Activated naive CD8-positive, alpha-beta T cell treated with anti-CD3 and anti-CD28 coated beads, Interleukin-2, amount 10 ng/mL, durations not matched to agents 7 days and 5 days (primary cell): Measurements from ENCODE around the gene TNRC6B. TPM values are rescaled to one million over a fixed set of nuclear protein-coding genes. Genes with fewer than 3 reads are reported as not detected.
"Not testable (repeated sequence)": the region's sequence is repeated elsewhere in the genome, so short reads cannot be mapped to it uniquely, and the experiment has no call there.

ENCODE experiments used
- ATAC-seq: fragments of 150-1000 bp; cut with Tn5 transposase; one replicate; pipeline ENCODE4 v1.10.0; 2021; ENCODE audit warnings: low read depth, moderate library complexity
- POLR2A ChIA-PET: fragments of 350-600 bp; sonication (Branson Sonifier 250); formaldehyde crosslinking; loops from one replicate; lab custom pipeline; 2021; ENCODE audit warnings: antibody characterized with exemption; lab: Charles Lee
- DNase-seq: peaks from one replicate; pipeline ENCODE4 v3.0.0; 2021
- H3K27ac Mint-ChIP-seq: one replicate; pipeline ENCODE4 v1.8.0; 2022; ENCODE audit warnings: mild to moderate bottlenecking, mixed read lengths
- H3K27me3 Mint-ChIP-seq: one replicate; pipeline ENCODE4 v1.8.0; 2022; ENCODE audit warnings: mild to moderate bottlenecking, moderate library complexity, mixed read lengths
- H3K36me3 Mint-ChIP-seq: one replicate; pipeline ENCODE4 v1.8.0; 2021; ENCODE audit warnings: mild to moderate bottlenecking, mixed read lengths
- H3K4me1 Mint-ChIP-seq: one replicate; pipeline ENCODE4 v1.8.0; 2021; ENCODE audit warnings: mixed read lengths
- H3K4me3 Mint-ChIP-seq: one replicate; pipeline ENCODE4 v1.8.0; 2022; ENCODE audit warnings: mild to moderate bottlenecking, moderate library complexity, mixed read lengths
- H3K9me3 Mint-ChIP-seq: one replicate; pipeline ENCODE4 v1.8.0; 2021; ENCODE audit warnings: mixed read lengths
- total RNA-seq, 2 experiments: library from RNA; stranded (reverse); gene quantifications; one replicate each; pipeline ENCODE4 v1.2.3, GENCODE V29; 2021

TNRC6B gene
- total RNA-seq, 2 experiments from 2014 or later: 89.6 to 91.4 TPM

DNA sequence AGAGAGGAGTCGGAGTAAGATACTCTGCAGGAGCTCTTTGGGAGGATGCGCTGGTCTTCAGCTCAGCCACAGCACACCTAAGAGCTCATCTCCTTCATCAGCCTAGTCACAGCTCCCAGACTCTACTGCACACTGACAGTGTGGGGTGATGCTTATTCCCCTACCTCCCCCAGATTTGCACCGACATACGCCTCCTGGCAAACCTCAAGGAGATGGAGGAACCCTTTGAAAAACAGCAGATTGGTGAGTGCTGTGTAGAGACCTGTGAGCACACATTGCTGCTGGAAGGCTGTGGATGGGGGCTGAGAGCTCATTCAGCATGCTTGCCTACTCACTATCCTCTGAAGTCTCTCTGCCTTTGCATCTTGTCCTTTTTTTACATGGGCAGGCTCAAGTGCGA is 183.4 kb downstream of the TNRC6B start:
- Mint-ChIP-seq H3K36me3 (peaks cover 41% of the 10 kb centered on the region), H3K27me3 (no peaks in the 10 kb centered on the region), H3K4me3 (no peak overlapping the region), H3K9me3 (no peaks in the 10 kb centered on the region), H3K27ac (no peak overlapping the region), H3K4me1 (no peaks in the 10 kb centered on the region)
- ATAC-seq: no peak
- POLR2A ChIA-PET: interaction anchor here (0.7 to 1.0 kb wide), 3 partner anchors 9 to 38 kb away, joined by 3 to 4 read pairs (median 3); partner anchors contain the start of gene SGSM3
- DNase-seq: no peak

DNA sequence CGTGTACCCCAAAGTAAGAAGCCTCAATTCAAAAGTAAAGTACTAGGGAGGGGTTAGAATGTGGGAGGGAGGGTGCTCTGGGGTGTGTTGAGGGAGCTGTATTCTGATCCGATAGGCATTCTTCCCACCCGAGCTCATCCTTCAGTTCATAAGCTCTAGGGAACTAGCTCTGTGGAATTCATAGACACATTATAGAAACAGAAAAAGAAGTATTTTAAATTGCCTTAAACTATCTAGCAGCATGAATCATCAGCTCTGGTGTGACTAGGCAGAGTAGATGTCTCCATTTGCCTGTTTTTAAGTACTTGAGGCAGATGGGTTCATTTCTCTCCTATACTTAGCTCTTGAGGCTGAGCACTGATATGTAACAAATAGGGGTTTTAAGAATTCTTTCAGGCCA is 185.3 kb downstream of the TNRC6B start:
- POLR2A ChIA-PET: interaction anchor here (0.9 kb wide), 1 partner anchor 13 kb away, joined by 4 read pairs; no protein-coding TSS in a partner anchor
- Mint-ChIP-seq H3K4me3 (no peak overlapping the region), H3K36me3 (peaks cover 48% of the 10 kb centered on the region), H3K27me3 (no peaks in the 10 kb centered on the region), H3K9me3 (no peaks in the 10 kb centered on the region), H3K27ac (no peak overlapping the region), H3K4me1 (no peaks in the 10 kb centered on the region)
- ATAC-seq (no peak), DNase-seq (no peak)

DNA sequence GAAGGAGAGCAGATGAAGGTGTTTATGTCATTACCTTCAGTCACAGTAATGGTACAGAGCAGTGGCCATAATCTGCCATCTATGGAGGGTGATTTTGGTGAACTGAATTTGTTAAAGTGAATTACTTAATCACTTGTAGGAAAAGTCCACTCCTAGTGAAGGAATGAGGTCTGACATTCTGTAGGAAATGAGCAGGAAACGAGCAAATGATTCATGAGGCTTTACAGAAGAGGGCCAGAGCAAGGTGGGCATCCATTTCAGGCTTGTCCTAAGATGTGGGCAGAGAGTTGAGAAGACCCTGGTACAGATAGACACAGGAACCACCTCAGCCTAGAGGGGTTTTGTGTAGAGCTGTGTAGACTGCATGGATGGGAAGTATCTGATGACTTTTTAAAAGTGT is 186.7 kb downstream of the TNRC6B start:
- no peaks in the 10 kb centered on the region for H3K9me3 Mint-ChIP-seq
- H3K36me3 Mint-ChIP-seq: peaks cover 47% of the 10 kb centered on the region
- no peak overlapping the region for H3K4me3 Mint-ChIP-seq
- POLR2A ChIA-PET: no interaction called here
- no peak for ATAC-seq
- H3K27me3 Mint-ChIP-seq: no peaks in the 10 kb centered on the region
- DNase-seq: no peak
- peak overlapping the region; percentile 33 for H3K27ac Mint-ChIP-seq
- H3K4me1 Mint-ChIP-seq: peaks cover 2% of the 10 kb centered on the region

DNA sequence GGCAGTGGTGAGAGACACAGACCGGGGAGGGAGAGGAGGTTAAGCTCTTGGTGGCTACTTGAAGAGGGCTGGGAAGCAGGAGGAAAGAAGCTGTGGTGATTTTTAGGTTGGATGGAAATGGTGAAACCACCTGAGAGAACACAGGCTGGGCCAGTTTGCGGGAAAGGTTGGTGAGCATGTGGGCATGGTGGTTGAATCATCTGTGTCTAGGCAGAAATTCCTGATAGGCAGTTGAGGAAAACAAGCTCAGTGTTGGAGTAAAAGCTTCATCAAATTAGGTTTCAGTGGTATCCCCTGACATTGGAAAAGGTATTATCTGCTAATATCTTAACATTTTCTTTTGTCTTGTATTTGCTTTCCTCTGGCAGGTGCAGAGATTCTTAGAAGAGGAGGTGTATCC is 188.3 kb downstream of the TNRC6B start:
- DNase-seq (no peak), ATAC-seq (no peak)
- Mint-ChIP-seq H3K27ac (no peak overlapping the region), H3K9me3 (no peaks in the 10 kb centered on the region), H3K4me1 (peaks cover 6% of the 10 kb centered on the region), H3K27me3 (no peaks in the 10 kb centered on the region), H3K36me3 (peaks cover 44% of the 10 kb centered on the region), H3K4me3 (no peak overlapping the region)
- POLR2A ChIA-PET: no interaction called here

DNA sequence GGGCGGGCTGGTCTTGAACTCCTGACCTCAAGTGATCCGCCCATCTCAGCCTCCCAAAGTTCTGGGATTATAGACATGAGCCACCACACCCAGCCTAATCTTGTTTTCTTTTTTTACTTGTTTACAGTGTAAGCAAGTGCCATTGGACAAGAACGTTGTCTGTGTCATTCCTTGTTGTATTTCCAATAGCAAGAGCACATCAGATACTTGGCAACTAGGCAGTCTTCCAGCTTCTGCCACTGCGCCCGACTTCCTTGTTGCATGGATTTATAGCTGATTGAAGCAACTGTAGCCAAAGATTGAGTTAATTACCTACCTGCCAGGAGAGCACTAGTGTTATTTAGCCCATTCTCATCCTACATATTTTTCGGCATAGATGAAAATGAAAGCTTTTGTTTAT is 189.6 kb downstream of the TNRC6B start:
- ATAC-seq (no peak), DNase-seq (no peak)
- Mint-ChIP-seq H3K4me1 (peaks cover 10% of the 10 kb centered on the region), H3K27me3 (no peaks in the 10 kb centered on the region), H3K27ac (peak overlapping the region; percentile 40), H3K9me3 (no peaks in the 10 kb centered on the region), H3K4me3 (no peak overlapping the region), H3K36me3 (peaks cover 36% of the 10 kb centered on the region)
- POLR2A ChIA-PET: interaction anchor here (0.7 to 1.5 kb wide), 3 partner anchors 17 to 40 kb away, joined by 3 to 4 read pairs (median 3); no protein-coding TSS in a partner anchor

DNA sequence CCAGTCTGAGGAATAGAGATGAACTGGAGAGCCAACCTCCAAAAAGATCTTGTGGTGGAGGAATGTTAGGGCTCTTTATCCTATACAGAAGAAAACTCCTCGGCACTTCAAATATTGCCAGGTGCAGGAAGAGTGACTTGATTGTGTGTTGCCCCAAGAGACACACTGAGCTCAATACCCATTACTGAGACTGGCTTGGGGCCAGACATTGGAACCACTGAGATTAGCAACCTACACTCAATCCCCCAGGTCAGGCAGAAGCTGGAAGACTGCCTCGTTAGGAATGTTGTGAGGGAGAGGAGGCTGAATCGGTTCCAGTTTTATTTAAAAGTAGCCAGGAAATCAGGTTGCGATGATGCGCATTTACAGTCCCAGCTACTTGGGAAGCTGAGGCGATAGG is 190.3 kb downstream of the TNRC6B start:
- Mint-ChIP-seq H3K36me3 (peaks cover 37% of the 10 kb centered on the region), H3K4me1 (peaks cover 14% of the 10 kb centered on the region), H3K9me3 (no peaks in the 10 kb centered on the region), H3K27ac (no peak overlapping the region), H3K27me3 (no peaks in the 10 kb centered on the region), H3K4me3 (no peak overlapping the region)
- DNase-seq (no peak), ATAC-seq (no peak)
- POLR2A ChIA-PET: interaction anchor here (0.6 to 1.5 kb wide), 3 partner anchors 16 to 262 kb away, joined by 3 read pairs; no protein-coding TSS in a partner anchor

DNA sequence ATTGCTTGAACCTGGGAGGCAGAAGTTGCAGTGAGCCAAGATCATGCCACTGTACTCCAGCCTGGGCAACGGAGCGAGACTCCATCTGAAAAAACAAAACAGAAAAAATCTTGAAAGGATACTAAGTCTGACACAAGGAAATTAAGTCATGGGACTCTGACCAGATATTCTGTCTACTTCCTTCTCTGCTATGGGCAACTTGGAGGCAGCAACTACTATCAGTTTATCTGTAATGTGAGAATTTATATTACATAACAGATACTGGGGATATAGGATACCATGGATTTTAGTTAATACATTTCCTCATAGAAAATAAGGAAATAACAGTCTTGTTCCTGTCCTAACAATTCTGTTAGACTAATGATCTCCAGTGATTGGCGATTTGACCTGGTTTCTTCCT is 191.1 kb downstream of the TNRC6B start:
- H3K9me3 Mint-ChIP-seq: no peaks in the 10 kb centered on the region
- H3K4me1 Mint-ChIP-seq: peaks cover 16% of the 10 kb centered on the region
- no peak overlapping the region for H3K27ac Mint-ChIP-seq
- no peak overlapping the region for H3K4me3 Mint-ChIP-seq
- ATAC-seq (no peak), DNase-seq (no peak)
- H3K36me3 Mint-ChIP-seq: peaks cover 40% of the 10 kb centered on the region
- no peaks in the 10 kb centered on the region for H3K27me3 Mint-ChIP-seq
- POLR2A ChIA-PET: interaction anchor here (0.6 kb wide), 1 partner anchor 263 kb away, joined by 3 read pairs; no protein-coding TSS in a partner anchor

DNA sequence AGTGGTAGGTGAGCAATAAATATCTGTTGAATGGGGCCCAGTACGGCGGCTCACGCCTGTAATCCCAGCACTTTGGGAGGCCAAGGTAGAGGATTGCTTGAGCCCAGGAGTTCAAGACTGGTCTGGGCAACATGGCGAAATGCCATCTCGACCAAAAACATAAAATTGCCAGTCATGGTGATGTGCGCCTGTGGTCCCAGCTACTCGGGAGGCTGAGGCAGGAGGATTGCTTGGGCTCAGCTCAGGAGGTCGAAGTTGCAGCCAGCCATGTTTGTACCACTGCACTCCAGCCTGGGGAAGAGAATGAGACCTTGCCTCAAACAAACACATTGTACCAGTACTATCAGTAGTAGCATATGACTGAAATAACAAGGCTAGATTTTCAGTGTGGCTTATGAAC is 196.8 kb downstream of the TNRC6B start:
- no peak overlapping the region for H3K27ac Mint-ChIP-seq
- no peak overlapping the region for H3K4me3 Mint-ChIP-seq
- H3K9me3 Mint-ChIP-seq: no peaks in the 10 kb centered on the region
- ATAC-seq (no peak), DNase-seq (no peak)
- POLR2A ChIA-PET: interaction anchor here (1.3 kb wide), 1 partner anchor 43 kb away, joined by 5 read pairs; no protein-coding TSS in a partner anchor
- peaks cover 26% of the 10 kb centered on the region for H3K4me1 Mint-ChIP-seq
- H3K36me3 Mint-ChIP-seq: peaks cover 25% of the 10 kb centered on the region
- H3K27me3 Mint-ChIP-seq: no peaks in the 10 kb centered on the region

DNA sequence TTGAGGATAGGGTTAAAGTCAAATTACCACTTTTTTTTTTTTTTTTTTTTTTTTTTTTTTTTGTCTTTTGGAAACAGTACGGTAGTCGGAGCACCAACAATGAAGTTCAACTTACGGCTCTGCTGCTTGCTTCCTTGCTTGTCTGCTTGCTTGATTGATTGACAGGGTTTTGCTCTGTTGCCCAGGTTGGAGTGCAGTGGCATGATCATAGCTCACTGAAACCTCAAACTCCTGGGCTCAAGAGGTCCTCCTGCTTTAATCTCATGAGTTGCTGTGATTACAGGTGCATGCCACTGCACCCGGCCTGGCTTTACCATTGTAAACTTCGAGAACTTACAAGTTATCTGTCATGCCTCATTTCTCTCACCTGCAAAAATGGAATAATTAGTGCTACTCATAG is 198.4 kb downstream of the TNRC6B start:
- H3K27ac Mint-ChIP-seq: no peak overlapping the region
- peaks cover 22% of the 10 kb centered on the region for H3K4me1 Mint-ChIP-seq
- no peak for DNase-seq
- no peak for ATAC-seq
- H3K36me3 Mint-ChIP-seq: peaks cover 26% of the 10 kb centered on the region
- POLR2A ChIA-PET: interaction anchor here (0.9 to 1.3 kb wide), 2 partner anchors 13 to 42 kb away, joined by 4 to 5 read pairs; no protein-coding TSS in a partner anchor
- no peak overlapping the region for H3K4me3 Mint-ChIP-seq
- no peaks in the 10 kb centered on the region for H3K27me3 Mint-ChIP-seq
- H3K9me3 Mint-ChIP-seq: no peaks in the 10 kb centered on the region

DNA sequence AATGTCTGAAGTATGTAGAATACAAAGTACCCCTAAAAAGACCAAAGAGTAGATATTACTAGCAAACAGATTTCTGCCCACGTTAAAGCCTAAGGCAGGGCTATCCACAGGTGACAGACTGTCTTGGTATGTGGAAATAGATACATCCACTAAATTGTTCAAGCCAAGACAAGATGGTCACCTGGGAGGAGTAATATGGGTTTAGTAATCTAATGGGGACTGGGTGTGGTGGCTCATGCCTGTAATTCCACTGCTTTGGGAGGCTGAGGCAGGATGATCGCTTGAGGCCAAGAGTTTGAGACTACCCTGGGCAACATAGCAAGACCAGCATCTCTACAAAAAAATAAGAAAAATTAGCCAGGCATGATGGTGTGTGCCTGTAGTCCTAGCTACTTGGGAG is 200.2 kb downstream of the TNRC6B start:
- POLR2A ChIA-PET: interaction anchor here (0.8 kb wide), 1 partner anchor 19 kb away, joined by 4 read pairs; no protein-coding TSS in a partner anchor
- Mint-ChIP-seq H3K4me3 (no peak overlapping the region), H3K9me3 (no peaks in the 10 kb centered on the region), H3K36me3 (peaks cover 24% of the 10 kb centered on the region), H3K27me3 (no peaks in the 10 kb centered on the region), H3K27ac (no peak overlapping the region), H3K4me1 (peaks cover 18% of the 10 kb centered on the region)
- DNase-seq (no peak), ATAC-seq (no peak)

DNA sequence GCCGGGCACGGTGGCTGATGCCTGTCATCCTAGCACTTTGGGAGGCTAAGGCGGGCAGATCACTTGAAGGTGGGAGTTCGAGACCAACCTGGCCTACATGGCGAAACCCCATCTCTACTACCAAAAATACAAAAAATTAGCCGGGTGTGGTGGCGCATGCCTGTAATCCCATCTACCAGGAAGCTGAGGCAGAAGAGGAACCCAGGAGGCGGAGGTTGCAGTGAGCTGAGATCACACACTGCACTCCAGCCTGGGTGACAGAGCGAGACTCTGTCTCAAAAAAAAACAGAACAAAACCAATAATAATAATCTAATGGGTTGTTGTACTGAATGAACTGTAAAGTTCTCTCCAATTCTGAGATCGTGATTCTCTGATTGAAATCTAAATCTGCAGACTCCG is 200.7 kb downstream of the TNRC6B start:
- ATAC-seq, DNase-seq, H3K27ac Mint-ChIP-seq, H3K9me3 Mint-ChIP-seq, H3K4me3 Mint-ChIP-seq, H3K27me3 Mint-ChIP-seq: not testable (repeated sequence)
- H3K4me1 Mint-ChIP-seq: peaks cover 19% of the 10 kb centered on the region
- POLR2A ChIA-PET: interaction anchor here (0.8 kb wide), 1 partner anchor 18 kb away, joined by 4 read pairs; no protein-coding TSS in a partner anchor
- H3K36me3 Mint-ChIP-seq: peaks cover 19% of the 10 kb centered on the region

DNA sequence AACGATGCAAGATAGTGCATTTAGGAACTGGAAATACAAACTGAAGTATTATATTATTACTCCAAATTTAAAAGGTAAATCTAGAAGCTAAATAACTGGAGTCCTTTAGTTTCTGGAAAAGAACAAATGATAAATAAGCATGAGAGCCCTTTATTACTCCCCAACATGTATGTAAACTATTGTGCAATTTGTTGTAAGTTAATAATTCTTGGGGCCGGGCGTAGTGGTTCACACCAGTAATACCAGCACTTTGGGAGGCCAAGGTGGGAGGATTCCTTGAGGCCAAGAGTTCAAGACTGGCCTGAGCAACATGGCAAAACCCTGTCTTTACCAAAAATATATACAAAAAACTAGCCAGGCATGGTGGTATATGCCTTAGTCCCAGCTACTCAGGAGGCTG is 203.7 kb downstream of the TNRC6B start:
- peaks cover 17% of the 10 kb centered on the region for H3K36me3 Mint-ChIP-seq
- no peaks in the 10 kb centered on the region for H3K9me3 Mint-ChIP-seq
- ATAC-seq (no peak), DNase-seq (no peak)
- H3K4me1 Mint-ChIP-seq: peaks cover 32% of the 10 kb centered on the region
- H3K27ac Mint-ChIP-seq: no peak overlapping the region
- H3K4me3 Mint-ChIP-seq: no peak overlapping the region
- POLR2A ChIA-PET: no interaction called here
- H3K27me3 Mint-ChIP-seq: no peaks in the 10 kb centered on the region

DNA sequence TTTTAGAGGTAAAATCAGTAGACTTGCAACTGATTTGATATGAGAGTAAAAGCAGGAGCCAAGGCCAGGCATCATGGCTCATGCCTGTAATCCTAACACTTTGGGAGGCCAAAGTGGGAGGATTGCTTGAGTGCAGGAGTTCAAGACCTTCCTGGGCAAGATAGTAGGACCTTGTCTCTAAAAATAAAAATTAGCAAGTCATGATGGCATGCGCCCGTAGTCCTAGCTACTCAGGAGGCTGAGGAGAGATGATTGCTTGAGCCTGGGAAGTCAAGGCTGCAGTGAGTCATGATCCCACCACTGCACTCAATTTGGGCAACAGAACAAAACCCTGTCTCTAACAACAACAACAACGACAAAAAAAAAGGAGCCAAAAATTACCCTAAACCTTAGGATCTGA is 206.2 kb downstream of the TNRC6B start:
- no peaks in the 10 kb centered on the region for H3K27me3 Mint-ChIP-seq
- H3K27ac Mint-ChIP-seq: peak overlapping the region; percentile 43
- peaks cover 25% of the 10 kb centered on the region for H3K36me3 Mint-ChIP-seq
- peaks cover 43% of the 10 kb centered on the region for H3K4me1 Mint-ChIP-seq
- H3K9me3 Mint-ChIP-seq: no peaks in the 10 kb centered on the region
- no peak overlapping the region for H3K4me3 Mint-ChIP-seq
- POLR2A ChIA-PET: interaction anchor here (1.4 to 1.7 kb wide), 2 partner anchors 16 to 23 kb away, joined by 3 read pairs; no protein-coding TSS in a partner anchor
- ATAC-seq: no peak
- DNase-seq: no peak
